Stromal cell of bone marrow (primary cell): ENCODE results near the gene GPR160.
"Not testable (repeated sequence)": the region's sequence is repeated elsewhere in the genome, so short reads cannot be mapped to it uniquely, and the experiment has no call there.

Source experiments
- DNase-seq: peaks from one replicate; pipeline ENCODE4 v3.0.0-alpha.2; 2012; ENCODE audit warnings: low read depth

Gene GPR160

GRCh38 chr3:170037463-170038433 lies at the start of gene GPR160:
Gene GPR160, plus strand, starts transcription at chr3:170037995. Its CDS starts 45,978 bp downstream, at chr3:170083973.
- no peak for DNase-seq

GRCh38 chr3:169990431-169990830 lies 47.4 kb upstream of the GPR160 start:
- DNase-seq: no peak

- DNase-seq: no peak
Measured at GRCh38 chr3:169992156-169992555, 45.6 kb upstream of the GPR160 start.

- DNase-seq: no peak
Measured at GRCh38 chr3:169992781-169993180, 45.0 kb upstream of the GPR160 start.

GRCh38 chr3:169993761-169994160 lies 44.0 kb upstream of the GPR160 start:
- DNase-seq: no peak

GRCh38 chr3:169996063-169996462 lies 41.7 kb upstream of the GPR160 start:
- no peak for DNase-seq

GRCh38 chr3:169998668-169999131 lies 39.1 kb upstream of the GPR160 start:
- DNase-seq: peak; percentile 55

GRCh38 chr3:169999433-169999832 lies 38.4 kb upstream of the GPR160 start:
- no peak for DNase-seq

- no peak for DNase-seq
Measured at GRCh38 chr3:170000051-170000450, 37.7 kb upstream of the GPR160 start.

- DNase-seq: no peak
Measured at GRCh38 chr3:170002231-170002630, 35.6 kb upstream of the GPR160 start.

- DNase-seq: no peak
Measured at GRCh38 chr3:170002879-170003278, 34.9 kb upstream of the GPR160 start.

- no peak for DNase-seq
Measured at GRCh38 chr3:170003881-170004356, 33.9 kb upstream of the GPR160 start.

GRCh38 chr3:170007031-170007663 lies 30.6 kb upstream of the GPR160 start:
- DNase-seq: peak; percentile 38

- no peak for DNase-seq
Measured at GRCh38 chr3:170010498-170010897, 27.3 kb upstream of the GPR160 start.

GRCh38 chr3:170012683-170013400 lies 25.0 kb upstream of the GPR160 start:
- DNase-seq: no peak

- DNase-seq: no peak
Measured at GRCh38 chr3:170016057-170016456, 21.7 kb upstream of the GPR160 start.

- DNase-seq: not testable (repeated sequence)
Measured at GRCh38 chr3:170019306-170019705, 18.5 kb upstream of the GPR160 start.

- DNase-seq: no peak
Measured at GRCh38 chr3:170021083-170021482, 16.7 kb upstream of the GPR160 start.

- no peak for DNase-seq
Measured at GRCh38 chr3:170022336-170022735, 15.5 kb upstream of the GPR160 start.

- DNase-seq: no peak
Measured at GRCh38 chr3:170023165-170023564, 14.6 kb upstream of the GPR160 start.

- no peak for DNase-seq
Measured at GRCh38 chr3:170024581-170024980, 13.2 kb upstream of the GPR160 start.
